Stimulated activated effector memory CD8-positive, alpha-beta T cell treated with anti-CD3 and anti-CD28 coated beads, Interleukin-12 subunit alpha, Interleukin-12 subunit beta, amount 100 ng/mL, for 72 hours (primary cell): ENCODE measurements around the gene SERINC3.

Source experiments
- ATAC-seq: fragments of 150-1000 bp; cut with Tn5 transposase; 2 replicates; pipeline ENCODE4 v1.10.0; 2021
- DNase-seq, 2 donors: peaks; one replicate each; pipeline ENCODE4 v3.0.0; 2021 to 2022; ENCODE audit warnings: low spot score in 2 of 2
- H3K27ac Mint-ChIP-seq: one replicate; pipeline ENCODE4 v1.8.0; 2022; ENCODE audit warnings: mild to moderate bottlenecking, mixed read lengths
- H3K36me3 Mint-ChIP-seq: one replicate; pipeline ENCODE4 v1.8.0; 2022; ENCODE audit warnings: mild to moderate bottlenecking, mixed read lengths
- H3K4me1 Mint-ChIP-seq: one replicate; pipeline ENCODE4 v1.8.0; 2022; ENCODE audit warnings: mixed read lengths
- H3K4me3 Mint-ChIP-seq: one replicate; pipeline ENCODE4 v1.8.0; 2022; ENCODE audit warnings: mild to moderate bottlenecking, mixed read lengths
- H3K9me3 Mint-ChIP-seq: one replicate; pipeline ENCODE4 v1.8.0; 2022; ENCODE audit warnings: mixed read lengths

SERINC3 gene

GRCh38 chr20:44516491-44516890, 5.4 kb downstream of the SERINC3 start:
- H3K36me3 Mint-ChIP-seq: peaks cover 62% of the 10 kb centered on the region
- ATAC-seq: no peak
- peaks cover 45% of the 10 kb centered on the region for H3K4me1 Mint-ChIP-seq
- H3K4me3 Mint-ChIP-seq: no peak overlapping the region
- H3K27ac Mint-ChIP-seq: no peak overlapping the region
- no peak for DNase-seq
- no peaks in the 10 kb centered on the region for H3K9me3 Mint-ChIP-seq

- H3K4me1 Mint-ChIP-seq: peaks cover 28% of the 10 kb centered on the region
- DNase-seq: no peak
- H3K9me3 Mint-ChIP-seq: no peaks in the 10 kb centered on the region
- H3K36me3 Mint-ChIP-seq: peaks cover 78% of the 10 kb centered on the region
- no peak overlapping the region for H3K4me3 Mint-ChIP-seq
- H3K27ac Mint-ChIP-seq: peak overlapping the region; percentile 82
- ATAC-seq: no peak
Observed at GRCh38 chr20:44513871-44514270, 8.0 kb downstream of the SERINC3 start.

- Mint-ChIP-seq H3K9me3 (no peaks in the 10 kb centered on the region), H3K4me3 (no peak overlapping the region), H3K27ac (no peak overlapping the region), H3K36me3 (peaks cover 93% of the 10 kb centered on the region), H3K4me1 (peaks cover 7% of the 10 kb centered on the region)
- no peak for DNase-seq
- ATAC-seq: no peak
Observed at GRCh38 chr20:44509762-44510161, 12.1 kb downstream of the SERINC3 start.

- peaks cover 100% of the 10 kb centered on the region for H3K36me3 Mint-ChIP-seq
- H3K9me3 Mint-ChIP-seq: no peaks in the 10 kb centered on the region
- no peak overlapping the region for H3K4me3 Mint-ChIP-seq
- H3K4me1 Mint-ChIP-seq: peaks cover 6% of the 10 kb centered on the region
- ATAC-seq: no peak
- no peak overlapping the region for H3K27ac Mint-ChIP-seq
- DNase-seq: no peak
Observed at GRCh38 chr20:44504402-44505307, 17.2 kb downstream of the SERINC3 start.

DNA sequence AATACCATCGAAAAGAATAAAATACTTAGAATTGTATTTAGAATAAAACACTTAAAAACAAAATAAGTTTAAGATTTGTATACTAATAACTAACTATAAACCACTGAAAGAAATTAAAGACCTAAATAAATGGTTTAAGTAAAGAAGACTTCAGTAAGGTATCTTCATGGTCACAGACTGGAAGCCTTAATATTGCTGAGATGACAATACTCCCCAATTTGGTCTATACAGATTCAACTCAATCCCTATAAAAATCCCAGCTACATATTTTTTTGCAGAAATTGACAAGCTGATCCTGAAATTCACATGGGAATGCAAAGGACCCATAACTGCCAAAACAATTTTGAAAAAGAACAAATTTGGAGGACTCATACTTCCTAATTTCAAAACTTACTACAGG, 18.9 kb downstream of the SERINC3 start:
- H3K27ac Mint-ChIP-seq: peak overlapping the region; percentile 29
- H3K9me3 Mint-ChIP-seq: no peaks in the 10 kb centered on the region
- peaks cover 100% of the 10 kb centered on the region for H3K36me3 Mint-ChIP-seq

DNA sequence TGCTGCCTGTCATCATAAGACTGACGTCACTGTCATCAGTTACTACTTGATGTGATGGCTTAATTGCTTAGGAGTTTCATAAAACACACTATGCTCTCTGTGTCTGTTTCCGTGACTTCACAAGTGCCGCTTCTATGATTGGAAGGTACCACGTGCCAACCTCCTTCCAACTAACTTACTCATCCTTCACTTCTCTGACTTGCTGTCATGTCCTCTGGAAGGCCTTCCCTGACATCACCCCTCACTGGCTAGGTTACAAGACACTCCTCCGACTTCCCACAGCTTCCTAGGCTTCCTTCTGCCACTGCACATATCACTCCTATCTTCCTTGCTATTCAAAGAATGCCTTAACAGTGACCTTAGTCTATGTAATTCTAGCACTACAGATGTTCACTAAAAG, 20.4 kb downstream of the SERINC3 start:
- H3K36me3 Mint-ChIP-seq: peaks cover 100% of the 10 kb centered on the region
- no peak for ATAC-seq
- H3K4me1 Mint-ChIP-seq: peaks cover 26% of the 10 kb centered on the region
- H3K4me3 Mint-ChIP-seq: no peak overlapping the region
- H3K9me3 Mint-ChIP-seq: no peaks in the 10 kb centered on the region
- no peak for DNase-seq
- H3K27ac Mint-ChIP-seq: peak overlapping the region; percentile 66

More for the DNA sequence above, 18.9 kb downstream of the SERINC3 start:
- DNase-seq (no peak), ATAC-seq (no peak)
- Mint-ChIP-seq H3K4me3 (no peak overlapping the region), H3K4me1 (peaks cover 12% of the 10 kb centered on the region)

DNA sequence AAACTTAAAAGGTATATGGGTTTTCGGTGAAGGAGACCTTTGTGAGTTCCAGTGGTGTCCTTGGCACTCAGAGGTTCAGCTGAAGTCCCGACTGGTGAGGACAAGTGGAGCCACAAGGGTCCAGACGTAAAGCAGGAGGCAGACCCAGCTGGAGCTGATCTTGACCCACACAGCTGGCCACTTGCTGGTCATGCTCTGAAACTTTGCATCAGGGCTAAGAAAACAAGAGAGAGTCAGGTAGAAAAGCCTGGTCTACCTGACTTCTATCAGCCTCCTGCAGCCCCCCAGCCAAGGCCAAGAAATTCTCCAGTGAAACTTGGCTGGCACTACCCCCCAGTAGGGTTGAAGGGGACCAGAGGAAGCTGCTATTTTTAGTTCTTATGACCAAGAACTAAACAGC, 21.6 kb downstream of the SERINC3 start:
- no peak for ATAC-seq

GRCh38 chr20:44497761-44498160, 24.1 kb downstream of the SERINC3 start:
- Mint-ChIP-seq H3K9me3 (no peaks in the 10 kb centered on the region), H3K4me1 (peaks cover 53% of the 10 kb centered on the region), H3K27ac (peak overlapping the region; percentile 89), H3K36me3 (peaks cover 100% of the 10 kb centered on the region), H3K4me3 (no peak overlapping the region)
- DNase-seq (no peak), ATAC-seq (no peak)

More for the DNA sequence above, 21.6 kb downstream of the SERINC3 start:
- peaks cover 100% of the 10 kb centered on the region for H3K36me3 Mint-ChIP-seq
- H3K4me1 Mint-ChIP-seq: peaks cover 39% of the 10 kb centered on the region
- no peak overlapping the region for H3K27ac Mint-ChIP-seq
- H3K4me3 Mint-ChIP-seq: no peak overlapping the region
- no peak for DNase-seq
- H3K9me3 Mint-ChIP-seq: no peaks in the 10 kb centered on the region

- ATAC-seq (peak; percentile 82), DNase-seq (no peak)
- H3K4me1 Mint-ChIP-seq: peaks cover 61% of the 10 kb centered on the region
- no peaks in the 10 kb centered on the region for H3K9me3 Mint-ChIP-seq
- peak overlapping the region; percentile 89 for H3K27ac Mint-ChIP-seq
- peak overlapping the region; percentile 8 for H3K4me3 Mint-ChIP-seq
- peaks cover 100% of the 10 kb centered on the region for H3K36me3 Mint-ChIP-seq
Observed at GRCh38 chr20:44496976-44497375, 24.9 kb downstream of the SERINC3 start.

GRCh38 chr20:44495802-44496481, 25.9 kb downstream of the SERINC3 start:
- H3K36me3 Mint-ChIP-seq: peaks cover 100% of the 10 kb centered on the region
- no peaks in the 10 kb centered on the region for H3K9me3 Mint-ChIP-seq
- peak overlapping the region; percentile 26 for H3K4me3 Mint-ChIP-seq
- ATAC-seq: peak; percentile 91
- H3K4me1 Mint-ChIP-seq: peaks cover 65% of the 10 kb centered on the region
- no peak for DNase-seq
- H3K27ac Mint-ChIP-seq: peak overlapping the region; percentile 89

DNA sequence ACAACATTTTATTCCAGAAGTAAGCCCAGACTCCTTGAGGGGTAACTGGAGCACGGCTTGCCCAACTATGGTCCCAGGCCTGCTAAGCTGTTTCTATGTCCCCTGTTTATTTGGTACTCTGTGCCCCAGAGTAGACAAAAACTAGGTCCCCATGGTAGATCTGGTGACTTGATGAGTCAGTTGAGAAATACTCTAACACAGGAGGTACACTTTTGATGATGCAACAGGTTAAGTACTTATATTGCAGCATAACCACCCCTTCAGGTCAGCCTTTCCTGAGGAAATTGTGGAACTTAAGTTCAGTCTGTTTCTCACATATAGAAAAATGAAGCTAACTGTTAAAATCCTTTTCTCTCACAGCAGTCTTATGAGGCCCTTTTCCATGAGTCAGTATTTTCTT, 26.6 kb downstream of the SERINC3 start:
- Mint-ChIP-seq H3K9me3 (no peaks in the 10 kb centered on the region), H3K36me3 (peaks cover 100% of the 10 kb centered on the region), H3K4me3 (peak overlapping the region; percentile 26), H3K4me1 (peaks cover 69% of the 10 kb centered on the region), H3K27ac (peak overlapping the region; percentile 89)
- no peak for DNase-seq
- peak; percentile 60 for ATAC-seq

GRCh38 chr20:44494681-44495080, 27.2 kb downstream of the SERINC3 start:
- peaks cover 74% of the 10 kb centered on the region for H3K4me1 Mint-ChIP-seq
- H3K4me3 Mint-ChIP-seq: no peak overlapping the region
- H3K9me3 Mint-ChIP-seq: no peaks in the 10 kb centered on the region
- ATAC-seq (no peak), DNase-seq (no peak)
- H3K27ac Mint-ChIP-seq: peak overlapping the region; percentile 89
- H3K36me3 Mint-ChIP-seq: peaks cover 100% of the 10 kb centered on the region

DNA sequence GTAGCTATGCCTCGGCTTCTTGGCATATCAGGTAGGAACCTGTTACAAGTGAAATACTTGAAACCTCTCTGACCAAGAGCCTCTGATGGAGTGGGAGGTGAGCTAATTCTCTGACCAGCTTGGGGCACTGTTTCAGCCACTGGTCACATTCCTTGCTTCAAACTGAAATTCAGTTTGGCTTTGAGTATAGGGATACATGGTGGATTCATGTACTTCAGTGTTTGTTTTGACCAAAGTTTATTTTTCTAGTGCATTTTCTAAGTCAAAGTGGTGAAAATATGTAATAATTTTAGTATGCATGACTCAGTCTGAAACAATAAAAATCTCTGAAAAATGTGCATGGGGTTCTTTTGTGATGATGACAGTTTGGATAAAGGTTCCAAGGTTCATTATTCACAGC, 27.6 kb downstream of the SERINC3 start:
- Mint-ChIP-seq H3K9me3 (no peaks in the 10 kb centered on the region), H3K4me3 (no peak overlapping the region), H3K27ac (peak overlapping the region; percentile 89), H3K36me3 (peaks cover 100% of the 10 kb centered on the region), H3K4me1 (peaks cover 79% of the 10 kb centered on the region)
- ATAC-seq (no peak), DNase-seq (no peak)

DNA sequence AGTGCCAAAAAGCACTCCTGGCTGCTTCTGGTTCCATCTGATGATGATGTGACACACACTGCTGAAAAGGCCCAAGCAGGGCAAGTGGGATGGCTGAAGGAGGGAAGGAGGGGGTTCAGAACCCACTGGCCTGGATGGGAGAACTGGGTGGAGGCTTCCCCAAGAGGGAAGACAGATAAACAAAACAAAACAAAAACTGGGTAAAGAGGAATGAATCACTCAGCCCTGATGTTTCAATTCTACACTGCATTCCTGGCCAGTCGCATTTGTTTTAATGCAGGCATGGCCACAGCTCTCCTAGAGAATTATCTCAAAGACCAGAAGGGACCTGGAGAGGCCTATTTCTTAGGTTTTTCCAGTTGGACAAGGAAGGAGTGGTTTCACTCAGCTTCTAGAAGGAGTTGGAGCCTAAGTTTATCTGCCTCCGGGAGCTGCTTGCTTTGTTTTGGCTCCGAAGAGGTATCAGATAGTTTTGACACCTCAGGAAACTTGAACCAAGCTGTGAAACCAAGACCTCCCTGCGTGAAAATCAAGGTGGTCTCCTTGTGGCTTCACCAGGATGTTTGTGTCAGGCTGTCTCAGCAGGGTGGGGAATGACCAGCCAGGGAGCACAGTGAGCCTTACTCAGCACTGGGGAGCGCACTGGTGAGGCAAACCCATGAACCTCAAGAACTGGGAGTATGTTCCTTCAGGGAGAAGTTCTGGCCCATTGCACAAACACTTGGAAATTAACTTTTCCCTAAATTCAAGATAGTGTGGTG, 30.1 kb downstream of the SERINC3 start:
- H3K4me1 Mint-ChIP-seq: peaks cover 72% of the 10 kb centered on the region
- H3K9me3 Mint-ChIP-seq: no peaks in the 10 kb centered on the region
- peaks cover 100% of the 10 kb centered on the region for H3K36me3 Mint-ChIP-seq
- peak overlapping the region; percentile 44 for H3K4me3 Mint-ChIP-seq
- no peak for ATAC-seq
- peak overlapping the region; percentile 74 for H3K27ac Mint-ChIP-seq
- DNase-seq: no peak

GRCh38 chr20:44489931-44490330, 31.9 kb downstream of the SERINC3 start:
- ATAC-seq (peak; percentile 79), DNase-seq (no peak)
- Mint-ChIP-seq H3K9me3 (no peaks in the 10 kb centered on the region), H3K4me3 (no peak overlapping the region), H3K4me1 (peaks cover 61% of the 10 kb centered on the region), H3K36me3 (peaks cover 100% of the 10 kb centered on the region), H3K27ac (peak overlapping the region; percentile 74)
